GM19324 (cell line): Measurements from ENCODE around the gene FAM9C.

Source experiments
- ATAC-seq: cut with Tn5 transposase; IDR thresholded peaks from one replicate; pipeline ENCODE4 v1.9.1; 2021; ENCODE audit warnings: mild to moderate bottlenecking, moderate library complexity; ENCODE audit not compliant: unreplicated experiment, low FRiP score

Gene FAM9C

GRCh38 chrX:12987340-12987739 lies 57.1 kb downstream of the FAM9C start:
- ATAC-seq: no peak

GRCh38 chrX:12986886-12987285 lies 57.5 kb downstream of the FAM9C start:
- no peak for ATAC-seq

- no peak for ATAC-seq
These were observed 58.1 kb downstream of the FAM9C start for GRCh38 chrX:12986164-12986779.
